MG63 (cell line): ENCODE data around the gene NRL. TPM values are rescaled to one million over a fixed set of nuclear protein-coding genes. Genes with fewer than 3 reads are reported as not detected.
"Not testable (repeated sequence)": the region's sequence is repeated elsewhere in the genome, so short reads cannot be mapped to it uniquely, and the experiment has no call there.

Experiments used
- DNase-seq: peaks from one replicate; pipeline ENCODE4 v3.0.0-alpha.2; 2020
- H3K27me3 ChIP-seq: fragments of 250-450 bp; sonication (Bioruptor Pico); 2 replicates; pipeline ENCODE4 v1.5.1; 2020; ENCODE audit warnings: mild to moderate bottlenecking, moderate library complexity
- H3K36me3 ChIP-seq: fragments of 250-450 bp; sonication (Bioruptor Pico); 2 replicates; pipeline ENCODE4 v1.5.1; 2020; ENCODE audit warnings: mild to moderate bottlenecking, moderate library complexity
- H3K4me3 ChIP-seq: fragments of 250-450 bp; sonication (Bioruptor Pico); 2 replicates; pipeline ENCODE4 v1.5.1; 2020; ENCODE audit warnings: mild to moderate bottlenecking, moderate library complexity
- H3K9me3 ChIP-seq: fragments of 250-450 bp; sonication (Bioruptor Pico); 2 replicates; pipeline ENCODE4 v1.5.1; 2020; ENCODE audit warnings: mild to moderate bottlenecking, moderate library complexity
- total RNA-seq: library from RNA; depleted of rRNA; stranded (reverse); fragments of >200 nt; shearing (Covaris generic); gene quantifications from 2 replicates; pipeline ENCODE4 v1.2.3, GENCODE V29; 2014; ENCODE audit warnings: low replicate concordance

Gene NRL
- total RNA-seq, 1 experiment from 2014 or later: 4.9 TPM

DNA sequence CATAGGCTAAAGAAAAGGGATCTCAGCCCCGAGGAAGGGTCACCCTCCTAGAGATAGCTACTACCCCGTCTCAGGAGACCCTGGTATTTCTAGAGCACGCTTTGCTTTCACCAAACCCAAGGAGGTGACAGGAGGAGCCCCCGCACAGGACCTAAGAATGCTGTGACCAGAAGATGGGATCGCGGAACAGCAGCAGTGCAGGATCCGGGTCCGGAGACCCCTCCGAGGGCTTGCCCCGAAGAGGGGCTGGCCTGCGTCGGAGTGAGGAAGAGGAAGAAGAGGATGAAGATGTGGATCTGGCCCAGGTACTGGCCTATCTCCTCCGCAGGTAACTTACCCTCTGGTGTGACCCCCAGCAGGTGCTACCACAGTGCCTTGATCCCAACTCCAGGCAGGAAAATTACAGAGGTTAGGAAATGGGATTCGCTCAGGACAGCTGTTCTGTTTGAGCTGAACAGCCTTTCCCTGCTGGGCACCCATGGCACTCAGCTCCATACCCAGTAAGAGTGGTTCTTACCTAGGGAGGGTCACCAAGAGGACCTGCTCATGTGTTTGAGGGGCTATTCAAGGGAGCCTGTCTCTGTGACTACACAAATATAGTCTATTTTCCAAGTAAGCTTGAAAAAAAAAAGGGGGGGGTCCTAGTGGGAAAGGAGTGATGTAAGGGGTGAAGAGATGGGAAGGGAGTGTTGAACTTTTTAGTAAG lies 826 bp upstream of the NRL start:
- Histone ChIP-seq H3K9me3 (no peaks in the 10 kb centered on the region), H3K4me3 (peak overlapping the region; percentile 63), H3K36me3 (no peaks in the 10 kb centered on the region), H3K27me3 (no peaks in the 10 kb centered on the region)
- DNase-seq: no peak

DNA sequence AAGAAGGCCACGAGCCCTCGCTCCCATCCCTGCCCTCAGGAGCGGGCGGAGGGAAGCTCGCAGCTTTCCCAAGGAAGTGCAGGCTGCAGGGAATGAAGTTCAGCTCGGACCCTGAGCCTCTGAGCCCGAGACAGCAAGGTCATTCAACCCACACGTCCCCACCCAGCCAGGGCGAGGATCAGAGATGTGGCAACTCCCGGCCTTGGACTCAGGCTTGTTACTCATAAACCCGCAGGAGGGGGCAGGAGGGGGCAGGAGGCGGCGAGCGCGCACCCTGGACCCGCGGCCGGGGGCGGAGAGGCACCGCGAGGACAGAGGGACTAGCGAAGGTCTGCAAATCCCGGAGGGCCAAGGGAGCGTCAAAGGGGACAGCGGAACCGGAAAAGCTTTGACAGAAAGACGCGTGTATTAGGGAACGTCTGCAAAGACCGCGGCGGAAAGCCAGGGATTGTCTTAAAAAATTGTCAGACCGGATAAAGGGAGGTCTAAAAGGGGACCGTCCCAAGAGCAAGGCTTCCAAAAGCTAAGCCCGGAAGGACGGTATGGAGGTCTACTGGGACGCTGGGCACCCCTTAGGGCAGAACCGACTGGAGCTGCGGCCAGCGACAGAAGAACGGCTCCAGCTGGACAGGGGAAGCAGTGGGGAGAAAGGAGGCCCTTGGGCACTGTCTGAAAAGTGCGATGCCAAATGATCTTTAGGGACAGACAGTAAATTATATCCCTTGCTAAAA lies 783 bp downstream of the NRL start:
- Histone ChIP-seq H3K27me3 (no peaks in the 10 kb centered on the region), H3K9me3 (no peaks in the 10 kb centered on the region), H3K4me3 (peak overlapping the region; percentile 63), H3K36me3 (no peaks in the 10 kb centered on the region)
- peak; percentile 93 for DNase-seq

DNA sequence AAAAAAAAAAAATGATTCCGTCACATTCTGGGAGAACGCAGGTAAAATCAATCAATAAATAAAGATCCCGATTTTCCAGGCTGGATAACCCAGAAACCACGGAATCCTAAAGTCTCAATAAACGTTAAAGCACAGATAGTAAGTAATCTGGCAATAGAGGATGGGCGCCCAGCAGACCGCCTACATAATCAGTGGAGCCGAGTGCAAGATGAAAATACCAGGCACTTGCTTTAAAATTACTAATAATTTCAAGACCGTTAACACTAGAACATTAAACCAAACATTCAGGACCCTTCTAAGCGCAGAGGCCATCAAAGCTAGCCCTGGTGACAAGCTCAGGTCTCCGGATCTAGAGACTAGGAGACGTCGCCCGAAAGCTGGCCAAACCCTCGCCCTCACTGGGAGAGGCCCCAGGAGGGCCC lies 1.4 kb downstream of the NRL start:
- no peaks in the 10 kb centered on the region for H3K27me3 ChIP-seq
- DNase-seq: no peak
- no peaks in the 10 kb centered on the region for H3K36me3 ChIP-seq
- H3K4me3 ChIP-seq: peak overlapping the region; percentile 63
- H3K9me3 ChIP-seq: no peaks in the 10 kb centered on the region

- H3K9me3 ChIP-seq: no peaks in the 10 kb centered on the region
- H3K4me3 ChIP-seq: no peak overlapping the region
- no peaks in the 10 kb centered on the region for H3K27me3 ChIP-seq
- H3K36me3 ChIP-seq: no peaks in the 10 kb centered on the region
- no peak for DNase-seq
Measured at GRCh38 chr14:24110523-24110922, 4.2 kb downstream of the NRL start.

DNA sequence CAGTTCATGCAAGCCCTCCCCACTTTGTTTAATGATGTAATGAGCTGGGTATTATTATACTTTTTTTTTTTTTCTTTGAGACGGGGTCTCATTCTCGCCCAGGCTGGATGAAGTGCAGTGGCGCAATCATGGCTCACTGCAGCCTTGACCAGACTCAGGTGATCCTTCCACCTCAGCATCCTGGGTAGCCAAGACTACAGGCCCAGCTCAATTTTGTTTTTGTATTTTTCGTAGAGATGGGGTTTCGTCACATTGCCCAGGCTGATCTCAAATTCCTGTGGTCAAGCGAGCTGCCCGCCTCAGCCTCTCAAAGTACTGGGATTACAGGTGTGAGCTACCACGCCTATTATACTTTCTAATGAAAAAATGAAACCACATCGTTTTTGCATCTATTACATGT lies 4.7 kb downstream of the NRL start:
- Histone ChIP-seq H3K4me3 (no peak overlapping the region), H3K36me3 (no peaks in the 10 kb centered on the region), H3K27me3 (no peaks in the 10 kb centered on the region), H3K9me3 (no peaks in the 10 kb centered on the region)
- no peak for DNase-seq

DNA sequence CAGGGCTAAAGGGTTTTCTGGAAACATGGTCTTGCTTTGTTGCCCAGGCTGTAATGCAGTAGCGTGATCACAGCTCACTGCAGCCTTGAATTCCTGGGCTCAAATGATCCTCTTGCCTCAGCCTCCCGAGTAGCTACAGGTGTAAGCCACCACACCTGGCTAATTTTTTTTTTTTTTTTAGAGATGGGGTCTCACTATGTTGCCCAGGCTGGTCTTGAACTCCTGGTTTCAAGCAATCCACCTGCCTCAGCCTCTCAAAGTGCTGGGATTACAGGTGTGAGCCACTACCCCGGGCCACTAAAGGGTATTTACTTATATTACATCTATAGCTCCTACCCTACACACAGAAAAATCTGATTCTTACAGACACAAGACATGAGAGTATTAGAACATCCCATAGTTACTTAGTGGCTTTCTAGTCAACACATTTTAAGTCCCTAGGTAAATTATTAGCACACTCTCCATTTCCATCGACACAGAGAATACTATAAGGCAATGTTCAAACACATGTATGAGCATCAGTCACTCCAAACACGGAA lies 6.3 kb downstream of the NRL start:
- no peak overlapping the region for H3K4me3 ChIP-seq
- H3K9me3 ChIP-seq: no peaks in the 10 kb centered on the region
- no peaks in the 10 kb centered on the region for H3K36me3 ChIP-seq
- DNase-seq: no peak
- no peaks in the 10 kb centered on the region for H3K27me3 ChIP-seq

- no peak for DNase-seq
- Histone ChIP-seq H3K4me3 (no peak overlapping the region), H3K27me3 (no peaks in the 10 kb centered on the region), H3K36me3 (no peaks in the 10 kb centered on the region; the same call in 1 of the 2 replicates), H3K9me3 (no peaks in the 10 kb centered on the region)
Measured at GRCh38 chr14:24106672-24107271, 8.0 kb downstream of the NRL start.

DNA sequence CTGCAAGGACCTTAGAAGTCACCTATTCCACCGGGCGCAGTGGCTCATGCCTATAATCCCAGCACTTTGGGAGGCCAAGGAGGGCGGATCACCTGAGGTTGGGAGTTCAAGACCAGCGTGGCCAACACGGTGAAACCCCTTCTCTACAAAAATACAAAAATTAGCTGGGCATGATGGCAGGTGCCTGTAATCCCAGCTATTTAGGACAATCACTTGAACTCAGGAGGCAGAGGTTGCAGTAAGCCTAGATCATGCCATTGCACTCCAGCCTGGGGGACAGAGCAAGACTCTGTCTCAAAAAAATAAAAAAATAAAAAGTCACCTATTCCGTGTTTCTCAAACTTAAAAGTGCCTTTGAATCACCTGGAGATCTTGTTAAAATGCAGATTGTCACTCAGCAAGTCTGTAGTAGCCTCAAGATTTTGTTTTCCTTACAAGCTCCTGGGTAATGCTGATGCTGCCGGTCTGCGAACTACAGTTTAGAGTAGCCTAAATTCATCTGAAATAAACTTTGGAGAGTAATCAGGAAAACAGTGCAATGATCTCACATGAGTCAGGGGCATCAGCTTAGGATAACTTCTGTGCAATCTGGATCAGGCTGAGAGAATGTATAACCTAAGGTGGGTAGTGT lies 9.0 kb downstream of the NRL start:
- DNase-seq, H3K9me3 ChIP-seq, H3K4me3 ChIP-seq, H3K36me3 ChIP-seq, H3K27me3 ChIP-seq: not testable (repeated sequence)

DNA sequence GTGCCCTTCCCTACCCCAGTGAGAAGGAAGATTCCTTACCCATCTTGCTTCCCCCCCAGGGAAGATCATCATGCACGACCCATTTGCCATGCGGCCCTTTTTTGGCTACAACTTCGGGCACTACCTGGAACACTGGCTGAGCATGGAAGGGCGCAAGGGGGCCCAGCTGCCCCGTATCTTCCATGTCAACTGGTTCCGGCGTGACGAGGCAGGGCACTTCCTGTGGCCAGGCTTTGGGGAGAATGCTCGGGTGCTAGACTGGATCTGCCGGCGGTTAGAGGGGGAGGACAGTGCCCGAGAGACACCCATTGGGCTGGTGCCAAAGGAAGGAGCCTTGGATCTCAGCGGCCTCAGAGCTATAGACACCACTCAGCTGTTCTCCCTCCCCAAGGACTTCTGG lies 11.3 kb downstream of the NRL start:
- Histone ChIP-seq H3K27me3 (no peaks in the 10 kb centered on the region), H3K9me3 (no peaks in the 10 kb centered on the region), H3K4me3 (no peak overlapping the region), H3K36me3 (no peaks in the 10 kb centered on the region; the same call in 1 of the 2 replicates)
- DNase-seq: no peak

- Histone ChIP-seq H3K36me3 (no peaks in the 10 kb centered on the region; the same call in 1 of the 2 replicates), H3K4me3 (no peak overlapping the region), H3K27me3 (no peaks in the 10 kb centered on the region), H3K9me3 (no peaks in the 10 kb centered on the region)
- no peak for DNase-seq
Measured at GRCh38 chr14:24102357-24103048, 12.2 kb downstream of the NRL start.

DNA sequence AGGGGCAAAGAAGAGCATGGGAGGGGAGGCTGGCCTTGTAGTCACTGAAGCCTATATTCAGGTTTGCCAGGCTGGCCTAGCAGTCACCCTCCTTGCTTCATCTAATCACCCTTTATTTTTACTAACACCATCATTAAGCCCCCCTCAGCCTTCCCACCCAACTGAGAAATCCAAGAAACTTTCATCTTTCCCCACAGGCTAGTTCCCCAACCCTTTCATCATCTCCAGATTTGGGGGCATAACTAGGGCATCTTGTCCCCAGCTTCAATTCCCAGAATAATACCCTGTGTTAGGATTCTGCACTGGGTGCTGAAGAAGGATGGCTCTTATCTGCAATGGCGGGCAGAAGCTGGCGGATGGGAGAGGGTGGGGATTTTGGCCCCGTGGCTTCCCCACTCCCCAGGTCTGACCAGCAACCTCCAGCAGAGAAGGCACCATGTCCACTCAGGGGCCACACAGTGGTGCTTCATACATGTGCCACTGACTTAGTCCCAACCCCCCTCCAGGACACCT lies 13.7 kb downstream of the NRL start:
- H3K27me3 ChIP-seq: no peaks in the 10 kb centered on the region
- no peak for DNase-seq
- H3K36me3 ChIP-seq: no peaks in the 10 kb centered on the region; the same call in 1 of the 2 replicates
- H3K4me3 ChIP-seq: no peak overlapping the region
- H3K9me3 ChIP-seq: no peaks in the 10 kb centered on the region

DNA sequence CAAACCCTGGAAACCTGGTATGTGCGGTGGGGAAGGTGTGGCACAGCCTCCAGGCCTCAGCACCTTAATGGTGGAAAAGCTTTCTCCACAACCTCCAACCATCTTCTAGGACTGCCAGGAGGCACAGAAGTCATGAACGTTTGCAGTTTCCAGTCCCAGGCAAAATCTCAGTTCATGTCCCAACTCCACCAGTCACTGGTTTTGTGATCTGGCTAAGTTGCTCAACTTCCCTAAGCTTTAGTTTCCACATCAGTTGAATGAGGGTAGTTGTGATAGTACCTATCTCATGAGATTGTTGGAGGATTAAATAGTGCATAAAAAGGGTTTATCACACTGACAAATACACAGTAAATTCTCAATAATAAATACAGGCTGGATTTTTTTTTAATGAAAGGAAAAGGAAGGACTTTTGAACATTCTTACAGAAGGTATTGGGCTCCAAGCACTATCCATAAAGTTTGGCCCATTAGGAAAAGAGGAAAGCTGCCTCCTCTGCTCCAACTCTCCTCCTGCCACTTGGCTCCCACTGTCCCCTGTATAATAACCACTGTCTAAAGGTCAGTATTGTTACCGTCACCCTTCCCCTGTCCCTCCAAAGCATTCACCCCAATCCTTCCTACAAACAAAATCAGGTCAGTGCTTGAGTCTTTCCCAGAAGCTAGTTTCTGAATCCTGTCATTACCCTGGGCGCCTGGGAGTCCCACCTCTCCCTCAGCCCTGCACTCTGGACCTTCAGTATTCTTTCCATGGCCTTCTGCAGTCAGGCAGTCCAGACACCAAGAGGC lies 14.4 kb downstream of the NRL start:
- Histone ChIP-seq H3K36me3 (no peaks in the 10 kb centered on the region; the same call in 1 of the 2 replicates), H3K4me3 (no peak overlapping the region), H3K27me3 (no peaks in the 10 kb centered on the region), H3K9me3 (no peaks in the 10 kb centered on the region)
- no peak for DNase-seq

- Histone ChIP-seq H3K36me3 (no peaks in the 10 kb centered on the region; the same call in 1 of the 2 replicates), H3K27me3 (no peaks in the 10 kb centered on the region), H3K4me3 (no peak overlapping the region), H3K9me3 (no peaks in the 10 kb centered on the region)
- no peak for DNase-seq
Measured at GRCh38 chr14:24098927-24099813, 15.6 kb downstream of the NRL start.

DNA sequence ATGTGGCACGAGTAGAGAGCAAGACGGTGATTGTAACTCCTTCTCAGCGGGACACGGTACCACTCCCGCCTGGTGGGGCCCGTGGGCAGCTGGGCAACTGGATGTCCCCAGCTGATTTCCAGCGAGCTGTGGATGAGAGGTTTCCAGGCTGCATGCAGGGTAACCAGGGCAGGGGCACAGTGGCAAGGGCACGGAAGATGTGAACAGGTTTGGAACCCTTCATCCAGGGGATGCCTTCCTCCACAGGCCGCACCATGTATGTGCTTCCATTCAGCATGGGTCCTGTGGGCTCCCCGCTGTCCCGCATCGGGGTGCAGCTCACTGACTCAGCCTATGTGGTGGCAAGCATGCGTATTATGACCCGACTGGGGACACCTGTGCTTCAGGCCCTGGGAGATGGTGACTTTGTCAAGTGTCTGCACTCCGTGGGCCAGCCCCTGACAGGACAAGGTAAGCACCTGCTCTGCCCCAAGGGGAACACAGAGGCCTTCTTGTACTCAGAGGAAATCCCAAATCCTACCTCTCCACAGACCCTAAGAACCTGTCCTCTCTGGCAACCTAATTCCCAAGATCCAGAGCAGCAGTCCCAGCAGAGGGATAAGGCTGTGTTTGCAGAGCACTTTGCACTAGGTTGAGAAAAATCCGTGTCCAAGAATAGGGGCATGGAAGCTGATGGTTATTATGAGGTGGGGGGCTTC lies 16.4 kb downstream of the NRL start:
- no peaks in the 10 kb centered on the region for H3K27me3 ChIP-seq
- H3K4me3 ChIP-seq: no peak overlapping the region
- H3K9me3 ChIP-seq: no peaks in the 10 kb centered on the region
- no peak for DNase-seq
- no peaks in the 10 kb centered on the region; the same call in 1 of the 2 replicates for H3K36me3 ChIP-seq
